Aorta (tissue), 5 donors: Measurements from ENCODE around the gene KCNJ15. TPM values are rescaled to one million over a fixed set of nuclear protein-coding genes. Genes with fewer than 3 reads are reported as not detected.

Experiments
- ATAC-seq: fragments of 200-7000 bp; cut with Tn5 transposase; one replicate; pipeline ENCODE4 v1.9.1; 2022; ENCODE audit warnings: moderate library complexity; ENCODE audit not compliant: low FRiP score
- DNase-seq, 2 donors: peaks; one replicate each; pipeline ENCODE4 v3.0.0-alpha.2; 2020
- H3K27ac ChIP-seq, 2 donors: one replicate each; pipeline ENCODE4 v1.5.1; 2013; ENCODE audit warnings: low read length in 2 of 2, mild to moderate bottlenecking in 2 of 2, moderate library complexity in 2 of 2, control low read depth in 1 of 2, inconsistent platforms in 1 of 2, low read depth in 1 of 2
- H3K27me3 ChIP-seq, 2 donors: one replicate each; pipeline ENCODE4 v1.6.1; 2013; ENCODE audit warnings: control low read depth in 1 of 2, low read length in 1 of 2, mild to moderate bottlenecking in 1 of 2, moderate library complexity in 1 of 2; ENCODE audit not compliant: insufficient read depth in 2 of 2, control insufficient read depth in 1 of 2
- H3K36me3 ChIP-seq, 2 donors: one replicate each; pipeline ENCODE4 v1.6.1; 2013; ENCODE audit warnings: control low read depth in 1 of 2, low read length in 1 of 2, mild to moderate bottlenecking in 1 of 2; ENCODE audit not compliant: insufficient read depth in 2 of 2, control insufficient read depth in 1 of 2
- H3K4me1 ChIP-seq, 2 donors: one replicate each; pipeline ENCODE4 v1.6.1; 2013; ENCODE audit warnings: low read length in 2 of 2, control low read depth in 1 of 2, mild to moderate bottlenecking in 1 of 2, moderate library complexity in 1 of 2; ENCODE audit not compliant: insufficient read depth in 2 of 2, control insufficient read depth in 1 of 2
- H3K4me3 ChIP-seq, 2 donors: one replicate each; pipeline ENCODE4 v1.5.1; 2013; ENCODE audit warnings: low read length in 2 of 2, control low read depth in 1 of 2, mild to moderate bottlenecking in 1 of 2
- H3K9me3 ChIP-seq: one replicate; pipeline ENCODE4 v1.6.1; 2013; ENCODE audit warnings: mild to moderate bottlenecking, low read length; ENCODE audit not compliant: control insufficient read depth
- WGBS, 2 donors: extraction: QIAGEN DNeasy Blood & Tissue Kit; methylation state at CpG; one replicate each; pipeline ENCODE4 v1.1.7; 2013; 5-methylcytosine and 5-hydroxymethylcytosine counted together
- intact Hi-C, 2 donors: fragments of 100-400 bp; cut with DNase I; formaldehyde crosslinking; loops; one replicate each; pipeline versions ENCODE4 v1.14.2 to v1.15.0; 2022
- polyA plus RNA-seq, 2 donors: library from polyadenylated mRNA; stranded (reverse); fragments of 200-250 nt; gene quantifications; one replicate each; pipeline ENCODE4 v1.2.3, GENCODE V29; 2013
- total RNA-seq, 2 donors: library from RNA; stranded (reverse); fragmentation: NEBNext Ultra II Directional; extraction: Animal tissue kit (Norgen Biotek cat#: 25700); gene quantifications; one replicate each; pipeline ENCODE4 v1.2.1, GENCODE V29; 2021
- donor health status: healthy with polysubstance abuse.
- donor health status: Bipolar disorder and iron deficiency.
- donor health status: DM: no; HTN: no; CAD: no.
- donor health status: DM: no; HTN: no; CAD: no.
- donor health status: DM: yes; HTN: yes; CAD: no.

Gene KCNJ15
- total and polyA plus RNA-seq, 4 donors = 0.05 to 2.7 (median 1.5) TPM

- WGBS, 2 donors = 10 to 11% methylated on average over 10 of the region's 10 CpGs
- Histone ChIP-seq H3K4me3 (no peak overlapping the region), H3K27me3 (no peaks in the 10 kb centered on the region), H3K27ac (peak overlapping the region; percentile 84 to 100), H3K36me3 (no peaks in the 10 kb centered on the region), H3K9me3 (no peaks in the 10 kb centered on the region), H3K4me1 (peaks cover 0 to 5% of the 10 kb centered on the region in 2 donors)
- intact Hi-C loops = loop anchor here (2.0 to 10.0 kb wide), 5 partner anchors 110 to 437 kb away; partner anchors contain the start of gene KCNJ6 (in 1 of the 2)
- no peak for ATAC-seq
- DNase-seq = no peak
Measured at GRCh38 chr21:38351961-38352521, 95.2 kb downstream of the KCNJ15 start.

GRCh38 chr21:38352536-38353219 lies 95.9 kb downstream of the KCNJ15 start:
- peak; percentile 77 to 83 for DNase-seq
- no peak overlapping the region for H3K4me3 ChIP-seq

GRCh38 chr21:38354231-38354630 lies 97.4 kb downstream of the KCNJ15 start:
- intact Hi-C loops = loop anchor here (2.0 to 10.0 kb wide), 4 partner anchors 112 to 439 kb away; partner anchors contain the start of gene KCNJ6 (in 1 of the 2)
- ATAC-seq = no peak
- WGBS, 2 donors = 96 to 97% methylated on average over 10 of the region's 10 CpGs

More at GRCh38 chr21:38352536-38353219, 95.9 kb downstream of the KCNJ15 start:
- Histone ChIP-seq H3K27me3 (no peaks in the 10 kb centered on the region), H3K9me3 (no peaks in the 10 kb centered on the region), H3K36me3 (no peaks in the 10 kb centered on the region), H3K27ac (peak overlapping the region; percentile 84 to 100), H3K4me1 (peaks cover 0 to 5% of the 10 kb centered on the region in 2 donors)
- 24 to 25% methylated on average over 6 of the region's 6 CpGs for WGBS, 2 donors
- intact Hi-C loops = loop anchor here (2.0 to 10.0 kb wide), 5 partner anchors 110 to 438 kb away; partner anchors contain the start of gene KCNJ6 (in 1 of the 2)
- peak; percentile 72 for ATAC-seq

GRCh38 chr21:38354746-38355145 lies 98.0 kb downstream of the KCNJ15 start:
- Histone ChIP-seq H3K27me3 (no peaks in the 10 kb centered on the region), H3K4me1 (peaks cover 0 to 2% of the 10 kb centered on the region in 2 donors), H3K36me3 (no peaks in the 10 kb centered on the region), H3K27ac (no peak overlapping the region), H3K4me3 (no peak overlapping the region), H3K9me3 (no peaks in the 10 kb centered on the region)
- intact Hi-C loops = loop anchor here (2.0 to 10.0 kb wide), 6 partner anchors 112 to 662 kb away; partner anchors contain the start of gene KCNJ6 (in 1 of the 2)
- no peak for ATAC-seq
- DNase-seq = no peak
- 79 to 89% methylated on average over 2 of the region's 2 CpGs for WGBS, 2 donors

More at GRCh38 chr21:38354231-38354630, 97.4 kb downstream of the KCNJ15 start:
- Histone ChIP-seq H3K4me1 (peaks cover 0 to 2% of the 10 kb centered on the region in 2 donors), H3K27me3 (no peaks in the 10 kb centered on the region), H3K9me3 (no peaks in the 10 kb centered on the region), H3K36me3 (no peaks in the 10 kb centered on the region), H3K4me3 (no peak overlapping the region), H3K27ac (no peak overlapping the region)
- DNase-seq = no peak

GRCh38 chr21:38355353-38355752 lies 98.6 kb downstream of the KCNJ15 start:
- no peak for ATAC-seq
- Histone ChIP-seq H3K27me3 (no peaks in the 10 kb centered on the region), H3K4me3 (no peak overlapping the region), H3K9me3 (no peaks in the 10 kb centered on the region), H3K36me3 (no peaks in the 10 kb centered on the region), H3K4me1 (peaks cover 0 to 2% of the 10 kb centered on the region in 2 donors), H3K27ac (peak overlapping the region in 1 of 2 donors; percentile 49)
- intact Hi-C loops = loop anchor here (2.0 to 10.0 kb wide), 4 partner anchors 185 to 663 kb away; partner anchors contain the start of gene KCNJ6 (in 1 of the 2)
- WGBS, 2 donors = 90 to 93% methylated on average over 4 of the region's 4 CpGs
- DNase-seq = no peak

GRCh38 chr21:38355992-38356781 lies 99.4 kb downstream of the KCNJ15 start:
- Histone ChIP-seq H3K9me3 (no peaks in the 10 kb centered on the region), H3K4me3 (no peak overlapping the region), H3K36me3 (no peaks in the 10 kb centered on the region), H3K27me3 (no peaks in the 10 kb centered on the region), H3K27ac (no peak overlapping the region), H3K4me1 (peaks cover 0 to 2% of the 10 kb centered on the region in 2 donors)
- ATAC-seq = peak; percentile 83
- 5 to 7% methylated on average over 20 of the region's 20 CpGs for WGBS, 2 donors
- intact Hi-C loops = loop anchor here (2.0 to 10.0 kb wide), 4 partner anchors 185 to 664 kb away; partner anchors contain the start of gene KCNJ6 (in 1 of the 2)
- peak; percentile 89 to 96 for DNase-seq

Other genes starting within 250 kb of the KCNJ15 start
- gene ERG, start 241.5 kb downstream of the KCNJ15 start, total RNA-seq = 100 to 1,000 TPM; 113 to 133 TPM
- 10 to 100 TPM; 33.5 to 59.6 TPM for gene ERG, start 241.5 kb downstream of the KCNJ15 start, polyA plus RNA-seq